PC-3 (cell line): Measurements from ENCODE around the gene ERMARD.

Experiments used
- EZH2 ChIP-seq: fragments of 300-600 bp; sonication (generic); IDR thresholded peaks from one replicate; pipeline ENCODE4 v1.6.1; 2017; ENCODE audit warnings: antibody characterized with exemption, mild to moderate bottlenecking, low read length; ENCODE audit not compliant: unreplicated experiment
- TF ChIP-seq, protein P1 (sequence below): fragments of 300-600 bp; sonication (generic); conservative IDR thresholded peaks from 2 replicates; pipeline ENCODE4 v1.5.1; 2017; ENCODE audit warnings: antibody characterized with exemption, low read depth, mild to moderate bottlenecking, low read length

DNA sequence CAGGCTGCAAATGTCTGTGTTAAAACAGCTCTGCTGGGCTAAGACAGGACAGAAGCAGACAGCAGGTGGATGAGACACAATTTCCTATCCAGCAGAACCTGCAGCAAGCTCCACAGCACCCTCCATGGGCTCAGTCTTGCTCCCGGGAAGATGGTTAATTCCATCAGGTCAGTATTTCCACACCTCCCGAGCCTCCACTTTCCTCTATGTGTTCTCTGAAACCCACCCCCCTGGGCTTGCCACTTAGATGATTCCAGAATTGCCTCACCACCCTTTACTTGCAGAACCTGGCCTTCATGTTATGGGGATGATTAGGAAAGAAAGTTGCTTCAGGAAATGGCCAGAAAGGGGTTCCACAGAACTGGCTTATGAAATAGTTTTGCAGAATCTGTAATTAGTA, 43.8 kb downstream of the ERMARD start:
- TF ChIP-seq, protein P1, sequence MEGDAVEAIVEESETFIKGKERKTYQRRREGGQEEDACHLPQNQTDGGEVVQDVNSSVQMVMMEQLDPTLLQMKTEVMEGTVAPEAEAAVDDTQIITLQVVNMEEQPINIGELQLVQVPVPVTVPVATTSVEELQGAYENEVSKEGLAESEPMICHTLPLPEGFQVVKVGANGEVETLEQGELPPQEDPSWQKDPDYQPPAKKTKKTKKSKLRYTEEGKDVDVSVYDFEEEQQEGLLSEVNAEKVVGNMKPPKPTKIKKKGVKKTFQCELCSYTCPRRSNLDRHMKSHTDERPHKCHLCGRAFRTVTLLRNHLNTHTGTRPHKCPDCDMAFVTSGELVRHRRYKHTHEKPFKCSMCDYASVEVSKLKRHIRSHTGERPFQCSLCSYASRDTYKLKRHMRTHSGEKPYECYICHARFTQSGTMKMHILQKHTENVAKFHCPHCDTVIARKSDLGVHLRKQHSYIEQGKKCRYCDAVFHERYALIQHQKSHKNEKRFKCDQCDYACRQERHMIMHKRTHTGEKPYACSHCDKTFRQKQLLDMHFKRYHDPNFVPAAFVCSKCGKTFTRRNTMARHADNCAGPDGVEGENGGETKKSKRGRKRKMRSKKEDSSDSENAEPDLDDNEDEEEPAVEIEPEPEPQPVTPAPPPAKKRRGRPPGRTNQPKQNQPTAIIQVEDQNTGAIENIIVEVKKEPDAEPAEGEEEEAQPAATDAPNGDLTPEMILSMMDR = no peak
- no peak for TF ChIP-seq EZH2
